Measurements from ENCODE around the gene ZNF18.

Gene ZNF18

GRCh38 chr17:12007466-12007865 is 10.2 kb upstream of the ZNF18 start:
- ATAC-seq: no peak
- TF ChIP-seq POU6F1 (CRISPR knock-in tag; IDR thresholded peaks at IDR 0.05; ENCODE audit: borderline replicate concordance, low read depth) (no peak), ZNF70 (CRISPR knock-in tag; IDR thresholded peaks at IDR 0.05) (no peak), ZFP30 (CRISPR knock-in tag; IDR thresholded peaks at IDR 0.05) (no peak), BACH2 (CRISPR knock-in tag; IDR thresholded peaks at IDR 0.05; ENCODE audit: borderline replicate concordance) (no peak), TCF4 (CRISPR knock-in tag; IDR thresholded peaks at IDR 0.05; ENCODE audit: borderline replicate concordance) (no peak), ZFP3 (CRISPR knock-in tag; IDR thresholded peaks at IDR 0.05) (no peak), ISL1 (CRISPR knock-in tag; IDR thresholded peaks at IDR 0.05) (no peak)

- TF ChIP-seq PATZ1 (CRISPR knock-in tag; IDR thresholded peaks at IDR 0.05; ENCODE audit: borderline replicate concordance): no peak
- TF ChIP-seq ZFP30 (CRISPR knock-in tag; IDR thresholded peaks at IDR 0.05): no peak
- TF ChIP-seq CREB5 (CRISPR knock-in tag; IDR thresholded peaks at IDR 0.05; ENCODE audit: low read depth): no peak
- no peak for TF ChIP-seq TSHZ2 (CRISPR knock-in tag; IDR thresholded peaks at IDR 0.05)
- TF ChIP-seq ESRRG (CRISPR knock-in tag; IDR thresholded peaks at IDR 0.05): no peak
- TF ChIP-seq ARNTL (CRISPR knock-in tag; IDR thresholded peaks at IDR 0.05; ENCODE audit: borderline replicate concordance, low read depth): no peak
- TF ChIP-seq CSRNP3 (CRISPR knock-in tag; IDR thresholded peaks at IDR 0.05): no peak
- no peak for TF ChIP-seq CSDC2 (CRISPR knock-in tag; IDR thresholded peaks at IDR 0.05)
- no peak for TF ChIP-seq ZC3H10 (CRISPR knock-in tag; IDR thresholded peaks at IDR 0.05)
- TF ChIP-seq ZNF565 (CRISPR knock-in tag; conservative IDR thresholded peaks at IDR 0.05; ENCODE audit: low read depth): no peak
- TF ChIP-seq SNAI2 (CRISPR knock-in tag; IDR thresholded peaks at IDR 0.05): no peak
- TF ChIP-seq ZNF8 (CRISPR knock-in tag; IDR thresholded peaks at IDR 0.05): no peak
- no peak for TF ChIP-seq ZFP3 (CRISPR knock-in tag; IDR thresholded peaks at IDR 0.05)
- TF ChIP-seq GLIS3 (CRISPR knock-in tag; IDR thresholded peaks at IDR 0.05): no peak
- TF ChIP-seq ZNF70 (CRISPR knock-in tag; IDR thresholded peaks at IDR 0.05): no peak
- TF ChIP-seq PPARA (CRISPR knock-in tag; IDR thresholded peaks at IDR 0.05; ENCODE audit: borderline replicate concordance): no peak
- TF ChIP-seq TCF4 (CRISPR knock-in tag; IDR thresholded peaks at IDR 0.05; ENCODE audit: borderline replicate concordance): no peak
- no peak for ATAC-seq
Observed at GRCh38 chr17:11999696-12000095, 2.4 kb upstream of the ZNF18 start.

GRCh38 chr17:11997972-11998233 is 628 bp upstream of the ZNF18 start:
- no peak for ATAC-seq
- no peak for TF ChIP-seq CREB5 (CRISPR knock-in tag; IDR thresholded peaks at IDR 0.05; ENCODE audit: low read depth)
- TF ChIP-seq ZFP3 (CRISPR knock-in tag; IDR thresholded peaks at IDR 0.05): no peak
- TF ChIP-seq ZNF70 (CRISPR knock-in tag; IDR thresholded peaks at IDR 0.05): no peak
- no peak for TF ChIP-seq RARB (CRISPR knock-in tag; IDR thresholded peaks at IDR 0.05)
- TF ChIP-seq ZC3H10 (CRISPR knock-in tag; IDR thresholded peaks at IDR 0.05): no peak
